Measurements from ENCODE around the gene EPS8.

The EPS8 gene

GRCh38 chr12:15819644-15820437, 30.7 kb upstream of the EPS8 start:
- Histone ChIP-seq H3K4me1 (ENCODE audit: insufficient read depth, low read length) (no peaks in the 10 kb centered on the region), H3K36me3 (ENCODE audit: insufficient read depth, low read length) (no peaks in the 10 kb centered on the region), H3K9me3 (ENCODE audit: low read length) (no peaks in the 10 kb centered on the region), H3K4me3 (ENCODE audit: low read depth in 1 of 2, low read length in 2 of 2) (no peak overlapping the region), H3K9ac (ENCODE audit: low read length) (no peak overlapping the region), H3K27me3 (ENCODE audit: control insufficient read depth in 1 of 2, insufficient read depth in 2 of 2, low read length in 2 of 2) (no peaks in the 10 kb centered on the region), H3K27ac (ENCODE audit: low read depth, low read length) (no peak overlapping the region)

GRCh38 chr12:15818418-15818817, 29.2 kb upstream of the EPS8 start:
- no peak overlapping the region for H3K4me3 ChIP-seq (ENCODE audit: low read depth in 1 of 2, low read length in 2 of 2)
- no peaks in the 10 kb centered on the region for H3K9me3 ChIP-seq (ENCODE audit: low read length)
- no peak overlapping the region for H3K9ac ChIP-seq (ENCODE audit: low read length)

GRCh38 chr12:15815730-15816129, 26.5 kb upstream of the EPS8 start:
- Histone ChIP-seq H3K9me3 (ENCODE audit: low read length) (no peaks in the 10 kb centered on the region), H3K36me3 (ENCODE audit: insufficient read depth, low read length) (no peaks in the 10 kb centered on the region), H3K27ac (ENCODE audit: low read depth, low read length) (no peak overlapping the region), H3K9ac (ENCODE audit: low read length) (no peak overlapping the region), H3K4me1 (ENCODE audit: insufficient read depth, low read length) (no peaks in the 10 kb centered on the region), H3K27me3 (ENCODE audit: control insufficient read depth in 1 of 2, insufficient read depth in 2 of 2, low read length in 2 of 2) (no peaks in the 10 kb centered on the region), H3K4me3 (ENCODE audit: low read depth in 1 of 2, low read length in 2 of 2) (no peak overlapping the region)

More at GRCh38 chr12:15818418-15818817, 29.2 kb upstream of the EPS8 start:
- H3K27ac ChIP-seq (ENCODE audit: low read depth, low read length) = no peak overlapping the region
- no peaks in the 10 kb centered on the region for H3K27me3 ChIP-seq (ENCODE audit: control insufficient read depth in 1 of 2, insufficient read depth in 2 of 2, low read length in 2 of 2)
- H3K4me1 ChIP-seq (ENCODE audit: insufficient read depth, low read length) = no peaks in the 10 kb centered on the region
- H3K36me3 ChIP-seq (ENCODE audit: insufficient read depth, low read length) = no peaks in the 10 kb centered on the region

GRCh38 chr12:15811214-15812127, 22.3 kb upstream of the EPS8 start:
- H3K27ac ChIP-seq (ENCODE audit: low read depth, low read length) = no peak overlapping the region
- H3K4me3 ChIP-seq (ENCODE audit: low read depth in 1 of 2, low read length in 2 of 2) = no peak overlapping the region
- H3K9ac ChIP-seq (ENCODE audit: low read length) = no peak overlapping the region
- H3K4me1 ChIP-seq (ENCODE audit: insufficient read depth, low read length) = no peaks in the 10 kb centered on the region
- H3K9me3 ChIP-seq (ENCODE audit: low read length) = no peaks in the 10 kb centered on the region
- no peaks in the 10 kb centered on the region for H3K36me3 ChIP-seq (ENCODE audit: insufficient read depth, low read length)
- no peaks in the 10 kb centered on the region for H3K27me3 ChIP-seq (ENCODE audit: control insufficient read depth in 1 of 2, insufficient read depth in 2 of 2, low read length in 2 of 2)

- H3K9ac ChIP-seq (ENCODE audit: low read length) = no peak overlapping the region
- H3K36me3 ChIP-seq (ENCODE audit: insufficient read depth, low read length) = no peaks in the 10 kb centered on the region
- H3K4me1 ChIP-seq (ENCODE audit: insufficient read depth, low read length) = no peaks in the 10 kb centered on the region
- no peak overlapping the region for H3K27ac ChIP-seq (ENCODE audit: low read depth, low read length)
- no peak overlapping the region for H3K4me3 ChIP-seq (ENCODE audit: low read depth in 1 of 2, low read length in 2 of 2)
- H3K9me3 ChIP-seq (ENCODE audit: low read length) = no peaks in the 10 kb centered on the region
- no peaks in the 10 kb centered on the region for H3K27me3 ChIP-seq (ENCODE audit: control insufficient read depth in 1 of 2, insufficient read depth in 2 of 2, low read length in 2 of 2)
Measured at GRCh38 chr12:15808652-15809051, 19.5 kb upstream of the EPS8 start.

GRCh38 chr12:15808250-15808649, 19.1 kb upstream of the EPS8 start:
- Histone ChIP-seq H3K4me3 (ENCODE audit: low read depth in 1 of 2, low read length in 2 of 2) (no peak overlapping the region), H3K9ac (ENCODE audit: low read length) (no peak overlapping the region), H3K27ac (ENCODE audit: low read depth, low read length) (no peak overlapping the region), H3K36me3 (ENCODE audit: insufficient read depth, low read length) (no peaks in the 10 kb centered on the region), H3K4me1 (ENCODE audit: insufficient read depth, low read length) (no peaks in the 10 kb centered on the region), H3K9me3 (ENCODE audit: low read length) (no peaks in the 10 kb centered on the region), H3K27me3 (ENCODE audit: control insufficient read depth in 1 of 2, insufficient read depth in 2 of 2, low read length in 2 of 2) (no peaks in the 10 kb centered on the region)

GRCh38 chr12:15806826-15807225, 17.6 kb upstream of the EPS8 start:
- no peaks in the 10 kb centered on the region for H3K27me3 ChIP-seq (ENCODE audit: control insufficient read depth in 1 of 2, insufficient read depth in 2 of 2, low read length in 2 of 2)
- H3K4me1 ChIP-seq (ENCODE audit: insufficient read depth, low read length) = no peaks in the 10 kb centered on the region
- no peak overlapping the region for H3K27ac ChIP-seq (ENCODE audit: low read depth, low read length)
- no peaks in the 10 kb centered on the region for H3K36me3 ChIP-seq (ENCODE audit: insufficient read depth, low read length)
- H3K9ac ChIP-seq (ENCODE audit: low read length) = no peak overlapping the region
- no peak overlapping the region for H3K4me3 ChIP-seq (ENCODE audit: low read depth in 1 of 2, low read length in 2 of 2)
- no peaks in the 10 kb centered on the region for H3K9me3 ChIP-seq (ENCODE audit: low read length)

- Histone ChIP-seq H3K9me3 (ENCODE audit: low read length) (no peaks in the 10 kb centered on the region), H3K27me3 (ENCODE audit: control insufficient read depth in 1 of 2, insufficient read depth in 2 of 2, low read length in 2 of 2) (no peaks in the 10 kb centered on the region), H3K36me3 (ENCODE audit: insufficient read depth, low read length) (no peaks in the 10 kb centered on the region), H3K4me3 (ENCODE audit: low read depth in 1 of 2, low read length in 2 of 2) (no peak overlapping the region), H3K27ac (ENCODE audit: low read depth, low read length) (no peak overlapping the region), H3K9ac (ENCODE audit: low read length) (no peak overlapping the region), H3K4me1 (ENCODE audit: insufficient read depth, low read length) (no peaks in the 10 kb centered on the region)
Measured at GRCh38 chr12:15801770-15802744, 12.9 kb upstream of the EPS8 start.

GRCh38 chr12:15800278-15800677, 11.1 kb upstream of the EPS8 start:
- Histone ChIP-seq H3K4me1 (ENCODE audit: insufficient read depth, low read length) (no peaks in the 10 kb centered on the region), H3K27me3 (ENCODE audit: control insufficient read depth in 1 of 2, insufficient read depth in 2 of 2, low read length in 2 of 2) (no peaks in the 10 kb centered on the region), H3K9me3 (ENCODE audit: low read length) (no peaks in the 10 kb centered on the region), H3K27ac (ENCODE audit: low read depth, low read length) (no peak overlapping the region), H3K4me3 (ENCODE audit: low read depth in 1 of 2, low read length in 2 of 2) (no peak overlapping the region), H3K9ac (ENCODE audit: low read length) (no peak overlapping the region), H3K36me3 (ENCODE audit: insufficient read depth, low read length) (no peaks in the 10 kb centered on the region)

- Histone ChIP-seq H3K9ac (ENCODE audit: low read length) (no peak overlapping the region), H3K4me1 (ENCODE audit: insufficient read depth, low read length) (no peaks in the 10 kb centered on the region), H3K36me3 (ENCODE audit: insufficient read depth, low read length) (no peaks in the 10 kb centered on the region), H3K4me3 (ENCODE audit: low read depth in 1 of 2, low read length in 2 of 2) (no peak overlapping the region), H3K27me3 (ENCODE audit: control insufficient read depth in 1 of 2, insufficient read depth in 2 of 2, low read length in 2 of 2) (no peaks in the 10 kb centered on the region), H3K27ac (ENCODE audit: low read depth, low read length) (no peak overlapping the region), H3K9me3 (ENCODE audit: low read length) (no peaks in the 10 kb centered on the region)
Measured at GRCh38 chr12:15797818-15798217, 8.6 kb upstream of the EPS8 start.
